HG03571 (cell line): ENCODE results near the gene APOB.

Source experiments
- ATAC-seq: cut with Tn5 transposase; IDR thresholded peaks from one replicate; pipeline ENCODE4 v1.9.1; 2021; ENCODE audit not compliant: unreplicated experiment

The APOB gene

GRCh38 chr2:21050164-21050563, 6.3 kb upstream of the APOB start:
- ATAC-seq, result no peak

- no peak for ATAC-seq
Observed at GRCh38 chr2:21047141-21048009, 3.5 kb upstream of the APOB start.

- ATAC-seq, result no peak
Observed at GRCh38 chr2:21046506-21046905, 2.6 kb upstream of the APOB start.

GRCh38 chr2:21044694-21045371, 960 bp upstream of the APOB start:
- ATAC-seq, result no peak

- ATAC-seq, result no peak
Observed at GRCh38 chr2:21042958-21043743, 722 bp downstream of the APOB start.

- no peak for ATAC-seq
Observed at GRCh38 chr2:21042708-21042957, 1.2 kb downstream of the APOB start.

GRCh38 chr2:21041943-21042707, 1.7 kb downstream of the APOB start:
- no peak for ATAC-seq

GRCh38 chr2:21041462-21041861, 2.4 kb downstream of the APOB start:
- no peak for ATAC-seq

- no peak for ATAC-seq
Observed at GRCh38 chr2:21040468-21041377, 3.1 kb downstream of the APOB start.

- no peak for ATAC-seq
Observed at GRCh38 chr2:21039979-21040467, 3.9 kb downstream of the APOB start.

GRCh38 chr2:21039080-21039556, 4.8 kb downstream of the APOB start:
- no peak for ATAC-seq

GRCh38 chr2:21038403-21039073, 5.3 kb downstream of the APOB start:
- no peak for ATAC-seq

- no peak for ATAC-seq
Observed at GRCh38 chr2:21037671-21038108, 6.2 kb downstream of the APOB start.

GRCh38 chr2:21036708-21037670, 6.9 kb downstream of the APOB start:
- no peak for ATAC-seq

GRCh38 chr2:21035974-21036707, 7.7 kb downstream of the APOB start:
- no peak for ATAC-seq

GRCh38 chr2:21035282-21035973, 8.4 kb downstream of the APOB start:
- ATAC-seq, result no peak

GRCh38 chr2:21034972-21035279, 8.9 kb downstream of the APOB start:
- no peak for ATAC-seq
